C4-2B (cell line): ENCODE data around the gene ADAMTSL1.

Experiments used
- H3K27ac ChIP-seq: fragments of 450-650 bp; 2 replicates; pipeline ENCODE4 v1.5.1; 2017
- CTCF ChIP-seq: fragments of 450-650 bp; conservative IDR thresholded peaks from 2 replicates; pipeline ENCODE4 v1.5.1; 2017; ENCODE audit warnings: mild to moderate bottlenecking
- ZFX ChIP-seq: fragments of 450-650 bp; IDR thresholded peaks from 2 replicates; pipeline ENCODE4 v1.6.1; 2017

Gene ADAMTSL1

GRCh38 chr9:18756712-18757125 is 282.8 kb downstream of the ADAMTSL1 start:
- no peak overlapping the region for H3K27ac ChIP-seq
- no peak for TF ChIP-seq ZFX
- no peak for TF ChIP-seq CTCF

- TF ChIP-seq CTCF, result no peak
- no peak for TF ChIP-seq ZFX
- H3K27ac ChIP-seq, result no peak overlapping the region
Observed at GRCh38 chr9:18759827-18760226, 285.9 kb downstream of the ADAMTSL1 start.

GRCh38 chr9:18761742-18762300 is 287.9 kb downstream of the ADAMTSL1 start:
- TF ChIP-seq CTCF (no peak), ZFX (no peak)
- no peak overlapping the region for H3K27ac ChIP-seq

GRCh38 chr9:18766989-18767550 is 293.1 kb downstream of the ADAMTSL1 start:
- H3K27ac ChIP-seq, result no peak overlapping the region
- no peak for TF ChIP-seq ZFX
- no peak for TF ChIP-seq CTCF

GRCh38 chr9:18768951-18769622 is 295.1 kb downstream of the ADAMTSL1 start:
- H3K27ac ChIP-seq, result no peak overlapping the region
- TF ChIP-seq CTCF (no peak), ZFX (no peak)

- TF ChIP-seq CTCF (no peak), ZFX (no peak)
- no peak overlapping the region for H3K27ac ChIP-seq
Observed at GRCh38 chr9:18770131-18770908, 296.4 kb downstream of the ADAMTSL1 start.

GRCh38 chr9:18771011-18771410 is 297.1 kb downstream of the ADAMTSL1 start:
- TF ChIP-seq CTCF (no peak), ZFX (no peak)
- no peak overlapping the region for H3K27ac ChIP-seq
